ENCODE measurements around the gene LAMA5. TPM values are rescaled to one million over a fixed set of nuclear protein-coding genes. Genes with fewer than 3 reads are reported as not detected.

Gene LAMA5
- total RNA-seq, 1 donor from 2014 or later, result 150 TPM

DNA sequence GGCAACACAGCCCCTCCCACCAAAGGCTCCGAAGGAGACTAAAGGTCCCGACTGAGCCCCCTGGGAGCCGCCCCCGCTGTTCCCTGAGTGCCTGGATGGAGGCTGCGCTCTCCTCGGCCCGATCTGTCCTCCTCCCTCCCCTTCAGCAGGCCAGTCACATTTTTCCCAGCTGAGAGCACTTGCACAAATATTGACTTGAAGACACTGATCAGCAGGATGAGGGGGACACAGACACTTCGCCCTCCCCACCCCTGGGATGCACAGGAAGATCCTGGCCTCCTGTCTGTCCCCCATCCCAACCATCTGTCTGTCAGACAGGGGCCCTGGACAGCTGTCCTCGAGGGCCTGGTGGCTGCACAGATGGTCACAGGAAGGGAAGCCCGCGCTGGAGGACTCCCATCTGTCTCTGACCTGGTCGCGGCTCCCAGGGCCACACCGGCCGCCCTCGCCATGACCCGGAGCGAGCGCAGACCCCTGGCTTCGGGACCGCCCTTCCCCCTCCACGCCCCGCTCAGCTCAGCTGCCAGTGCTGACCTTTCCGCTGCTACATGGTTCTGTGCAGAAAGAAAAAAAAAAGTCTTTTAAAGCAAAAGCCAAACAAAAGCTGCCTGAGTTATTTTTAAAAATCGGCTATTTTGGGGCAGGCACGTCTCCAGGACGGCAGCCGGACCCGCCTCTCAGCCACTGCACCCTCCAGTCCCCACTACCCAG lies 11.1 kb downstream of the LAMA5 start:
- Histone ChIP-seq H3K4me1 (peaks cover 87% of the 10 kb centered on the region), H3K9me3 (no peaks in the 10 kb centered on the region), H3K36me3 (no peaks in the 10 kb centered on the region), H3K4me3 (peak overlapping the region; percentile 3 to 34), H3K27me3 (no peaks in the 10 kb centered on the region), H3K27ac (peak overlapping the region; percentile 79)
- TF ChIP-seq, protein P1, sequence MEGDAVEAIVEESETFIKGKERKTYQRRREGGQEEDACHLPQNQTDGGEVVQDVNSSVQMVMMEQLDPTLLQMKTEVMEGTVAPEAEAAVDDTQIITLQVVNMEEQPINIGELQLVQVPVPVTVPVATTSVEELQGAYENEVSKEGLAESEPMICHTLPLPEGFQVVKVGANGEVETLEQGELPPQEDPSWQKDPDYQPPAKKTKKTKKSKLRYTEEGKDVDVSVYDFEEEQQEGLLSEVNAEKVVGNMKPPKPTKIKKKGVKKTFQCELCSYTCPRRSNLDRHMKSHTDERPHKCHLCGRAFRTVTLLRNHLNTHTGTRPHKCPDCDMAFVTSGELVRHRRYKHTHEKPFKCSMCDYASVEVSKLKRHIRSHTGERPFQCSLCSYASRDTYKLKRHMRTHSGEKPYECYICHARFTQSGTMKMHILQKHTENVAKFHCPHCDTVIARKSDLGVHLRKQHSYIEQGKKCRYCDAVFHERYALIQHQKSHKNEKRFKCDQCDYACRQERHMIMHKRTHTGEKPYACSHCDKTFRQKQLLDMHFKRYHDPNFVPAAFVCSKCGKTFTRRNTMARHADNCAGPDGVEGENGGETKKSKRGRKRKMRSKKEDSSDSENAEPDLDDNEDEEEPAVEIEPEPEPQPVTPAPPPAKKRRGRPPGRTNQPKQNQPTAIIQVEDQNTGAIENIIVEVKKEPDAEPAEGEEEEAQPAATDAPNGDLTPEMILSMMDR (IDR thresholded peaks at IDR 0.05), result no peak
- TF ChIP-seq POLR2AphosphoS5 (IDR thresholded peaks at IDR 0.05; ENCODE audit: insufficient read depth in 1 of 2, low read depth in 1 of 2), result no peak
- no peak for TF ChIP-seq POLR2A (IDR thresholded peaks at IDR 0.05)
- intact Hi-C loops (cut with DNase I), result no loop called here
- DNase-seq (ENCODE audit: extremely low spot score in 2 of 2), result no peak

DNA sequence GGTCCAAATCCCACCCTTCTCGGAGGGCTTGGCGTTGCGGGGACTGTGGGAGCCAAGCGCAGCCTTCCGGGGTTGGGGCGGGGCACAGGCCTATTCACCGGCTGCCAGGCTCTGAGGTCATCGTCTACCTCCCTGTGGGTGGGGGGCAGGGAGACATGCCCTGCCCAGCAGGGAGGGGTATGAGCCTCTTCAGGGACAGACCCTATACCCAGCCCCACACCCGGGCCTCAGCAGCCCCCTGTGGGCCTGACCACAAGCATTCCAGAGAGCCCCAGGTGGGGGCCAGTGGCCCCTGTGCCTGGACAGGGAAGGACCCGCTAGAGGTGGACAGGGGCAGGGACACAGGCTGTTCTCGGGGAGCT lies 11.6 kb downstream of the LAMA5 start:
- Histone ChIP-seq H3K4me3 (peak overlapping the region in 1 of 2 donors; percentile 34), H3K36me3 (no peaks in the 10 kb centered on the region), H3K4me1 (peaks cover 88% of the 10 kb centered on the region), H3K27me3 (no peaks in the 10 kb centered on the region), H3K27ac (peak overlapping the region; percentile 79), H3K9me3 (no peaks in the 10 kb centered on the region)
- TF ChIP-seq POLR2AphosphoS5 (IDR thresholded peaks at IDR 0.05; ENCODE audit: insufficient read depth in 1 of 2, low read depth in 1 of 2) (peak in 1 of 2 donors; percentile 21), POLR2A (IDR thresholded peaks at IDR 0.05) (no peak)
- intact Hi-C loops (cut with DNase I), result no loop called here
- DNase-seq (ENCODE audit: extremely low spot score in 2 of 2), result no peak

DNA sequence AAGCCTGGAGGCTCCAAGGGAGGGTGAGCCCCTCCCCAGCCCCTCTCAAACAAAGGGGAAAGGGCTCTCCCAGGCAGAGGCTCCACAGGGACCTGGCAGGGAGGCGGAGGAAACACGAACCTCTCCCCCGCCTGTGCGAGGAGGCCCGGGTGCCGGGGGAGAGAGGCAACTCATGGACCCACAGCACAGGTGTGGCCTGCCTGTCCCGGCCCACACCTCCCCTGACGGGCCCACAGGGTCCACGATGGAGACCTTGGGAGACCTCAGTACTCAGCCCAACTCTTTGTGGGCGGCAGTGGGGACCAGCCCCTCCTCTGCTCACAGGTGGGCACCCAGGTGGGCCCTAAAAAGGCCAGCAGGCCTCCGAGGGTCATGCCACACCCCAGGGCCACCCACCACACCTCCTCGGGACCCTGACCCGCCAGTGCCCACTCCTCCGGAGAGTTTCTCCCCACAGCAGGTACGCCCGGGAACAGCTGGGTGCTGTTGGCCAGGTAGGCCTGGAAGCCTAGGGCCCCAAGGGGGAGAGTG lies 12.2 kb downstream of the LAMA5 start:
- H3K4me1 ChIP-seq, result peaks cover 90% of the 10 kb centered on the region
- H3K27me3 ChIP-seq, result no peaks in the 10 kb centered on the region
- H3K4me3 ChIP-seq, result peak overlapping the region in 1 of 2 donors; percentile 34
- H3K36me3 ChIP-seq, result no peaks in the 10 kb centered on the region
- peak overlapping the region; percentile 79 for H3K27ac ChIP-seq
- DNase-seq (ENCODE audit: extremely low spot score in 2 of 2), result no peak
- intact Hi-C loops (cut with DNase I), result no loop called here
- H3K9me3 ChIP-seq, result no peaks in the 10 kb centered on the region
- TF ChIP-seq POLR2AphosphoS5 (IDR thresholded peaks at IDR 0.05; ENCODE audit: insufficient read depth in 1 of 2, low read depth in 1 of 2) (no peak), POLR2A (IDR thresholded peaks at IDR 0.05) (no peak)
- TF ChIP-seq, protein P1 (IDR thresholded peaks at IDR 0.05), result no peak

GRCh38 chr20:62354031-62354808 lies 12.9 kb downstream of the LAMA5 start:
- H3K36me3 ChIP-seq, result no peaks in the 10 kb centered on the region
- no peak for DNase-seq (ENCODE audit: extremely low spot score in 2 of 2)
- H3K27me3 ChIP-seq, result no peaks in the 10 kb centered on the region
- peak overlapping the region; percentile 79 for H3K27ac ChIP-seq
- TF ChIP-seq, protein P1 (IDR thresholded peaks at IDR 0.05), result no peak
- TF ChIP-seq POLR2AphosphoS5 (IDR thresholded peaks at IDR 0.05; ENCODE audit: insufficient read depth in 1 of 2, low read depth in 1 of 2), result no peak
- no peak for TF ChIP-seq POLR2A (IDR thresholded peaks at IDR 0.05)
- no peak overlapping the region for H3K4me3 ChIP-seq
- H3K9me3 ChIP-seq, result no peaks in the 10 kb centered on the region
- intact Hi-C loops (cut with DNase I), result no loop called here
- peaks cover 84% of the 10 kb centered on the region for H3K4me1 ChIP-seq

DNA sequence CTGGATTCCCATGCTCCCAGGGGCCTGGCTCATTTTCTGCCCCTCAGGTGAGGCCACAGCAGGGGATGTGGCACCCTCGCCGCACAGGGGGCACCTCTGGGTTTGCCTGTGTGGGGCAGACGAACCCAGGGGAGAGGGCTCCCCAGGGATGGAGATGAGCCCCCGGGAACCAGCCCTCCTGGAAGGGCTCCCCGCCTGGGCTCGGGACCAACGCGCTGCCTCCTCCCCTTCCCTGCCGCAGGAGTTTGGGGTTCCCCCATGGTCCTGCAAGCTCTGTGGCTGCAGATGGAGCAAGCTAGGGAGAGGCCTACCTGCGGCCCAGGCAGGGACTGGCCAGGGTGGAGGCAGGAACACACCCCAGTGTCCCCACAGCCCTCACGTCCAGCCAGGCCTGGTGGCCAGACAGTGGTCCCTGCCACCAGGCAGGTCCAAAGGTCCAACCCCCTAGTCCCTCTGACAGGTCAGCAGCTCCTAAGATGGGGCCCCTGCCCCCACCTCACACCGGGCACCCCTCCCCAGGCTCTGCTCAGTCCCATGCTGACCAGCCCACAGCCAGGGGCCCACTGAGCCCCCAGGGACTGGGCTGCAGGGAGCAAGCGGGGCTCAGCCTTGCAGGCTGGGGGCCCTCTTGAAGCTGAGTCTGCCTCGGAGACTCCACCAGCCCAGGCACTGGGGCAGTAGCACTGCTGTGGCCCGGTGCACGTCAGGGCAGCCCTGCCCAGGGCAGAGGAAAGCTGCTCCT lies 13.7 kb downstream of the LAMA5 start:
- Histone ChIP-seq H3K4me3 (no peak overlapping the region), H3K27ac (peak overlapping the region; percentile 79), H3K36me3 (no peaks in the 10 kb centered on the region), H3K9me3 (no peaks in the 10 kb centered on the region), H3K4me1 (peaks cover 76% of the 10 kb centered on the region), H3K27me3 (no peaks in the 10 kb centered on the region)
- intact Hi-C loops (cut with DNase I), result no loop called here
- no peak for DNase-seq (ENCODE audit: extremely low spot score in 2 of 2)
- TF ChIP-seq POLR2A (IDR thresholded peaks at IDR 0.05) (no peak), POLR2AphosphoS5 (IDR thresholded peaks at IDR 0.05; ENCODE audit: insufficient read depth in 1 of 2, low read depth in 1 of 2) (no peak)
- TF ChIP-seq, protein P1 (IDR thresholded peaks at IDR 0.05), result no peak

All from vagina (tissue), 2 donors.